Activated CD4-positive, alpha-beta memory T cell treated with anti-CD3 and anti-CD28 coated beads, Interleukin-2, amount 10 ng/mL, durations not matched to agents 7 days and 5 days (primary cell): Measurements from ENCODE around the gene PIGT. TPM values are rescaled to one million over a fixed set of nuclear protein-coding genes. Genes with fewer than 3 reads are reported as not detected.

Experiments used
- CTCF ChIA-PET: fragments of 350-600 bp; sonication (Branson Sonifier 250); formaldehyde crosslinking; loops from one replicate; lab custom pipeline; 2021; ENCODE audit warnings: antibody characterized with exemption, inconsistent platforms; lab: Charles Lee
- POLR2A ChIA-PET: fragments of 350-600 bp; sonication (Branson Sonifier 250); formaldehyde crosslinking; loops from one replicate; lab custom pipeline; 2021; ENCODE audit warnings: antibody characterized with exemption; lab: Charles Lee
- DNase-seq: peaks from one replicate; pipeline ENCODE4 v3.0.0-alpha.2; 2020
- H3K27ac Mint-ChIP-seq: one replicate; pipeline ENCODE4 v1.8.0; 2021; ENCODE audit warnings: mild to moderate bottlenecking, mixed read lengths
- H3K27me3 Mint-ChIP-seq: one replicate; pipeline ENCODE4 v1.8.0; 2021; ENCODE audit warnings: mixed read lengths
- H3K36me3 Mint-ChIP-seq: one replicate; pipeline ENCODE4 v1.8.0; 2021; ENCODE audit warnings: low read depth, mixed read lengths
- H3K4me1 Mint-ChIP-seq: one replicate; pipeline ENCODE4 v1.8.0; 2021; ENCODE audit warnings: mixed read lengths
- H3K4me3 Mint-ChIP-seq: one replicate; pipeline ENCODE4 v1.8.0; 2021; ENCODE audit warnings: mild to moderate bottlenecking, mixed read lengths
- H3K9me3 Mint-ChIP-seq: one replicate; pipeline ENCODE4 v1.8.0; 2021; ENCODE audit warnings: mixed read lengths
- total RNA-seq, 2 experiments: library from RNA; stranded (reverse); gene quantifications; one replicate each; pipeline ENCODE4 v1.2.3, GENCODE V29; 2021

PIGT gene
- total RNA-seq, 2 experiments from 2014 or later, result 52.4 to 53.0 TPM

- CTCF ChIA-PET, result interaction anchor here (0.7 to 3.2 kb wide), 4 partner anchors 11 to 41 kb away, joined by 3 to 15 read pairs (median 6); partner anchors contain the start of gene PIGT
- Mint-ChIP-seq H3K4me3 (peak overlapping the region; percentile 56), H3K36me3 (peaks cover 22% of the 10 kb centered on the region), H3K9me3 (peaks cover 22% of the 10 kb centered on the region), H3K4me1 (peaks cover 15% of the 10 kb centered on the region), H3K27me3 (peaks cover 22% of the 10 kb centered on the region), H3K27ac (no peak overlapping the region)
- no peak for DNase-seq
- POLR2A ChIA-PET, result interaction anchor here (1.8 kb wide), 1 partner anchor 11 kb away, joined by 7 read pairs; the partner anchor contains the start of gene PIGT
These were observed 11.5 kb upstream of the PIGT start for GRCh38 chr20:45404438-45404837.

- H3K4me3 Mint-ChIP-seq, result peak overlapping the region; percentile 71
- peaks cover 22% of the 10 kb centered on the region for H3K27me3 Mint-ChIP-seq
- ChIA-PET CTCF (interaction anchor here (1.3 to 3.2 kb wide), 4 partner anchors 10 to 43 kb away, joined by 4 to 15 read pairs (median 4); partner anchors contain the start of gene SYS1), POLR2A (interaction anchor here (1.8 kb wide), 1 partner anchor 10 kb away, joined by 7 read pairs; the partner anchor contains the start of gene PIGT)
- H3K4me1 Mint-ChIP-seq, result peaks cover 14% of the 10 kb centered on the region
- H3K27ac Mint-ChIP-seq, result no peak overlapping the region
- DNase-seq, result no peak
- H3K9me3 Mint-ChIP-seq, result peaks cover 9% of the 10 kb centered on the region
- peaks cover 14% of the 10 kb centered on the region for H3K36me3 Mint-ChIP-seq
These were observed 10.2 kb upstream of the PIGT start for GRCh38 chr20:45405571-45406259.

- H3K9me3 Mint-ChIP-seq, result peaks cover 9% of the 10 kb centered on the region
- peaks cover 12% of the 10 kb centered on the region for H3K36me3 Mint-ChIP-seq
- peak; percentile 45 for DNase-seq
- peaks cover 16% of the 10 kb centered on the region for H3K4me1 Mint-ChIP-seq
- POLR2A ChIA-PET, result interaction anchor here (1.1 to 1.8 kb wide), 4 partner anchors 10 to 39 kb away, joined by 3 to 18 read pairs (median 6); partner anchors contain the start of gene PIGT
- peak overlapping the region; percentile 71 for H3K4me3 Mint-ChIP-seq
- peaks cover 22% of the 10 kb centered on the region for H3K27me3 Mint-ChIP-seq
- CTCF ChIA-PET, result interaction anchor here (1.3 to 2.3 kb wide), 4 partner anchors 9 to 44 kb away, joined by 4 to 7 read pairs (median 4); partner anchors contain the start of gene SYS1
- H3K27ac Mint-ChIP-seq, result no peak overlapping the region
These were observed 9.5 kb upstream of the PIGT start for GRCh38 chr20:45406260-45407066.

- peaks cover 5% of the 10 kb centered on the region for H3K9me3 Mint-ChIP-seq
- peak overlapping the region; percentile 70 for H3K4me3 Mint-ChIP-seq
- peaks cover 19% of the 10 kb centered on the region for H3K4me1 Mint-ChIP-seq
- peaks cover 7% of the 10 kb centered on the region for H3K36me3 Mint-ChIP-seq
- ChIA-PET CTCF (interaction anchor here (1.0 to 2.3 kb wide), 6 partner anchors 8 to 115 kb away, joined by 3 to 7 read pairs (median 4); partner anchors contain the start of gene SYS1), POLR2A (interaction anchor here (1.1 to 1.8 kb wide), 4 partner anchors 9 to 40 kb away, joined by 3 to 18 read pairs (median 6); partner anchors contain the start of gene PIGT)
- no peak overlapping the region for H3K27ac Mint-ChIP-seq
- DNase-seq, result no peak
- peaks cover 22% of the 10 kb centered on the region for H3K27me3 Mint-ChIP-seq
These were observed 8.7 kb upstream of the PIGT start for GRCh38 chr20:45407067-45407745.

GRCh38 chr20:45407783-45408645 is 7.9 kb upstream of the PIGT start, which contains the start of gene DBNDD2:
Gene DBNDD2 (plus strand): TSS chr20:45408289. CDS start chr20:45408468, 179 bp downstream.
- ChIA-PET POLR2A (interaction anchor here (1.1 to 1.8 kb wide), 4 partner anchors 8 to 40 kb away, joined by 3 to 18 read pairs (median 6); partner anchors contain the start of gene PIGT), CTCF (interaction anchor here (1.0 to 2.3 kb wide), 5 partner anchors 29 to 116 kb away, joined by 3 to 7 read pairs (median 4); partner anchors contain the start of gene SYS1)
- peaks cover 19% of the 10 kb centered on the region for H3K4me1 Mint-ChIP-seq
- H3K27ac Mint-ChIP-seq, result no peak within 1 kb of the TSS
- peaks cover 3% of the 10 kb centered on the region for H3K9me3 Mint-ChIP-seq
- H3K36me3 Mint-ChIP-seq, result peaks cover 4% of the 10 kb centered on the region
- H3K4me3 Mint-ChIP-seq, result peak within 1 kb of the TSS; percentile 70
- DNase-seq, result no peak
- peaks cover 20% of the 10 kb centered on the region for H3K27me3 Mint-ChIP-seq

GRCh38 chr20:45408646-45409213 is 7.2 kb upstream of the PIGT start:
- Mint-ChIP-seq H3K27ac (no peak overlapping the region), H3K36me3 (no peaks in the 10 kb centered on the region), H3K9me3 (no peaks in the 10 kb centered on the region), H3K27me3 (peaks cover 16% of the 10 kb centered on the region), H3K4me3 (no peak overlapping the region), H3K4me1 (peaks cover 19% of the 10 kb centered on the region)
- CTCF ChIA-PET, result interaction anchor here (1.1 to 1.2 kb wide), 2 partner anchors 29 to 46 kb away, joined by 3 to 4 read pairs; partner anchors contain the start of gene SYS1
- no peak for DNase-seq
- POLR2A ChIA-PET, result no interaction called here

- DNase-seq, result no peak
- ChIA-PET CTCF (no interaction called here), POLR2A (no interaction called here)
- H3K4me3 Mint-ChIP-seq, result no peak overlapping the region
- peaks cover 13% of the 10 kb centered on the region for H3K27me3 Mint-ChIP-seq
- H3K9me3 Mint-ChIP-seq, result no peaks in the 10 kb centered on the region
- H3K4me1 Mint-ChIP-seq, result peaks cover 21% of the 10 kb centered on the region
- no peak overlapping the region for H3K27ac Mint-ChIP-seq
- no peaks in the 10 kb centered on the region for H3K36me3 Mint-ChIP-seq
These were observed 6.2 kb upstream of the PIGT start for GRCh38 chr20:45409521-45410272.

- Mint-ChIP-seq H3K27ac (no peak overlapping the region), H3K4me1 (peaks cover 27% of the 10 kb centered on the region), H3K36me3 (peaks cover under 1% of the 10 kb centered on the region)
These were observed 5.1 kb upstream of the PIGT start for GRCh38 chr20:45410887-45411286.

GRCh38 chr20:45412653-45413052 is 3.3 kb upstream of the PIGT start:
- Mint-ChIP-seq H3K4me3 (no peak overlapping the region), H3K4me1 (peaks cover 37% of the 10 kb centered on the region), H3K9me3 (no peaks in the 10 kb centered on the region), H3K27ac (no peak overlapping the region), H3K36me3 (peaks cover 4% of the 10 kb centered on the region), H3K27me3 (peaks cover 1% of the 10 kb centered on the region)
- DNase-seq, result no peak
- POLR2A ChIA-PET, result no interaction called here
- CTCF ChIA-PET, result interaction anchor here (1.0 to 2.4 kb wide), 5 partner anchors 24 to 94 kb away, joined by 3 to 10 read pairs (median 8); partner anchors contain the start of gene SYS1

More at GRCh38 chr20:45410887-45411286, 5.1 kb upstream of the PIGT start:
- peaks cover 6% of the 10 kb centered on the region for H3K27me3 Mint-ChIP-seq
- no peak for DNase-seq
- ChIA-PET CTCF (interaction anchor here (1.2 to 2.4 kb wide), 3 partner anchors 26 to 48 kb away, joined by 4 to 12 read pairs (median 10); partner anchors contain the start of gene SYS1), POLR2A (interaction anchor here (0.8 to 1.6 kb wide), 2 partner anchors 43 to 46 kb away, joined by 3 to 5 read pairs; no protein-coding TSS in a partner anchor)
- H3K4me3 Mint-ChIP-seq, result no peak overlapping the region
- H3K9me3 Mint-ChIP-seq, result no peaks in the 10 kb centered on the region

- Mint-ChIP-seq H3K36me3 (peaks cover 10% of the 10 kb centered on the region), H3K27ac (no peak overlapping the region), H3K9me3 (no peaks in the 10 kb centered on the region), H3K4me3 (no peak overlapping the region), H3K27me3 (no peaks in the 10 kb centered on the region), H3K4me1 (peaks cover 42% of the 10 kb centered on the region)
- DNase-seq, result no peak
- CTCF ChIA-PET, result interaction anchor here (1.0 to 2.2 kb wide), 4 partner anchors 40 to 95 kb away, joined by 3 to 8 read pairs (median 6); partner anchors contain the start of gene SYS1
- POLR2A ChIA-PET, result no interaction called here
These were observed 2.5 kb upstream of the PIGT start for GRCh38 chr20:45413479-45413878.
